ENCODE measurements around the gene CCNY.
"Not testable (repeated sequence)": the region's sequence is repeated elsewhere in the genome, so short reads cannot be mapped to it uniquely, and the experiment has no call there.

Gene CCNY

GRCh38 chr10:35388197-35388596 lies 51.9 kb downstream of the CCNY start:
- peak; percentile 69 for DNase-seq

GRCh38 chr10:35388682-35389081 lies 52.4 kb downstream of the CCNY start:
- DNase-seq = no peak

GRCh38 chr10:35390161-35390840 lies 54.0 kb downstream of the CCNY start:
- no peak for DNase-seq

- no peak for DNase-seq
Observed at GRCh38 chr10:35390843-35391152, 54.5 kb downstream of the CCNY start.

GRCh38 chr10:35391153-35391953 lies 55.0 kb downstream of the CCNY start:
- DNase-seq = no peak

- DNase-seq = no peak
Observed at GRCh38 chr10:35391954-35392262, 55.6 kb downstream of the CCNY start.

GRCh38 chr10:35392482-35393228 lies 56.3 kb downstream of the CCNY start:
- no peak for DNase-seq

- no peak for DNase-seq
Observed at GRCh38 chr10:35394411-35394851, 58.1 kb downstream of the CCNY start.

- no peak for DNase-seq
Observed at GRCh38 chr10:35394934-35395333, 58.6 kb downstream of the CCNY start.

- no peak for DNase-seq
Observed at GRCh38 chr10:35396560-35397434, 60.5 kb downstream of the CCNY start.

- no peak for DNase-seq
Observed at GRCh38 chr10:35397953-35398352, 61.6 kb downstream of the CCNY start.

GRCh38 chr10:35398355-35398754 lies 62.0 kb downstream of the CCNY start:
- DNase-seq = no peak

GRCh38 chr10:35398908-35399307 lies 62.6 kb downstream of the CCNY start:
- DNase-seq = no peak

- DNase-seq = no peak
Observed at GRCh38 chr10:35399414-35400009, 63.2 kb downstream of the CCNY start.

- DNase-seq = no peak
Observed at GRCh38 chr10:35400595-35401268, 64.4 kb downstream of the CCNY start.

- DNase-seq = not testable (repeated sequence)
Observed at GRCh38 chr10:35403491-35403890, 67.2 kb downstream of the CCNY start.

GRCh38 chr10:35404077-35404476 lies 67.8 kb downstream of the CCNY start:
- not testable (repeated sequence) for DNase-seq

GRCh38 chr10:35406003-35406630 lies 69.8 kb downstream of the CCNY start:
- not testable (repeated sequence) for DNase-seq

GRCh38 chr10:35407696-35408095 lies 71.4 kb downstream of the CCNY start:
- not testable (repeated sequence) for DNase-seq

GRCh38 chr10:35409094-35409582 lies 72.8 kb downstream of the CCNY start:
- peak; percentile 10 for DNase-seq

- no peak for DNase-seq
Observed at GRCh38 chr10:35409808-35410207, 73.5 kb downstream of the CCNY start.

Measured in NCI-H510A treated with DMSO at 0.1 percent for 48 hours (cell line).